Stimulated activated CD8-positive, alpha-beta memory T cell treated with anti-CD3 and anti-CD28 coated beads, Interleukin-2, amount 100 ng/mL, for 1 hour (primary cell): ENCODE measurements around the gene GJB2.

Experiments used
- DNase-seq, 2 donors: peaks; one replicate each; pipeline ENCODE4 v3.0.0-alpha.2; 2020; ENCODE audit warnings: low read depth in 2 of 2

The GJB2 gene

DNA sequence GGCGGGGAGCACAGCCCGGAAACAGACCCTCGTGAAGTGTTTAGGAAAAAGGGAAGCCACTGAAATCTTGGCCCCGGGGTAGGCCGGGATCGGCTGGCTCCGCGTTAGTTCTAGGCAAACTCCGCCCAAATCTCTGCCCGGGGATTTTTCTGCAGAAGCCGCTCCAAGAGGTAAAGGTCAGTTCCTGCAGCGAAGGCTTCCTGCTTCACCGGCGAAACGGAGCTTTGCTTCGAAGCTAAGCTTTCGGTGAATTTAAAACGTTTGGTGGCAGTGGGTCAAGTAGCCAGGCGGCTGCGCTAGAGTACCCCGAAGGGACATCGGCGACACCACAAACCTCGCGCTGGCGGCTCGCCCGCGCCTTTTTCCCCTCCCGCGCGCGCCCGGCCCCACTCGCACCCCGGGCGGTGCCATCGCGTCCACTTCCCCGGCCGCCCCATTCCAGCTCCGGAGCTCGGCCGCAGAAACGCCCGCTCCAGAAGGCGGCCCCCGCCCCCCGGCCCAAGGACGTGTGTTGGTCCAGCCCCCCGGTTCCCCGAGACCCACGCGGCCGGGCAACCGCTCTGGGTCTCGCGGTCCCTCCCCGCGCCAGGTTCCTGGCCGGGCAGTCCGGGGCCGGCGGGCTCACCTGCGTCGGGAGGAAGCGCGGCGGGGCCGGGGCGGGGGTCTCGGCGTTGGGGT, 441 bp downstream of the GJB2 start:
- no peak for DNase-seq

- no peak for DNase-seq
Observed at GRCh38 chr13:20191311-20192157, 1.2 kb downstream of the GJB2 start.

GRCh38 chr13:20190481-20191310, 2.0 kb downstream of the GJB2 start:
- no peak for DNase-seq

DNA sequence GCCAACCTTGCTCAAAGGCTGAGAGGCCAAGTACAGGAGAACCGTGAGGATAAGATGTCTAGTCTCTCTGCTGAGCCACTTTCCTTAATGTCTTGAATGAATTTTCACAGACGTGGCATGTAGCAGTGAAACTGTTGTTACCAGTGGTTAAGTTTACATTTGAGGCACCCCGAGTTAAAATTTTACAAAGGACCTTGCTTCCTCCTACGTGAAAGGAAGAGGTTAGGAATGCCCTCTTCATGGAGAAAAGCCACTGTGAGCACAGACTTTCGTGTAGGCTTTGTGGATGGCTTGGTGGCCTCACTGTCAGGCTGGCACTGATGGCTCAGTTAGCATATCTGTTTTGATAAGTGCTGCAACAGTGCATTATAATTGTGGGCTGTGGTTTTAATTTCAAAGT, 2.7 kb downstream of the GJB2 start:
- no peak for DNase-seq

DNA sequence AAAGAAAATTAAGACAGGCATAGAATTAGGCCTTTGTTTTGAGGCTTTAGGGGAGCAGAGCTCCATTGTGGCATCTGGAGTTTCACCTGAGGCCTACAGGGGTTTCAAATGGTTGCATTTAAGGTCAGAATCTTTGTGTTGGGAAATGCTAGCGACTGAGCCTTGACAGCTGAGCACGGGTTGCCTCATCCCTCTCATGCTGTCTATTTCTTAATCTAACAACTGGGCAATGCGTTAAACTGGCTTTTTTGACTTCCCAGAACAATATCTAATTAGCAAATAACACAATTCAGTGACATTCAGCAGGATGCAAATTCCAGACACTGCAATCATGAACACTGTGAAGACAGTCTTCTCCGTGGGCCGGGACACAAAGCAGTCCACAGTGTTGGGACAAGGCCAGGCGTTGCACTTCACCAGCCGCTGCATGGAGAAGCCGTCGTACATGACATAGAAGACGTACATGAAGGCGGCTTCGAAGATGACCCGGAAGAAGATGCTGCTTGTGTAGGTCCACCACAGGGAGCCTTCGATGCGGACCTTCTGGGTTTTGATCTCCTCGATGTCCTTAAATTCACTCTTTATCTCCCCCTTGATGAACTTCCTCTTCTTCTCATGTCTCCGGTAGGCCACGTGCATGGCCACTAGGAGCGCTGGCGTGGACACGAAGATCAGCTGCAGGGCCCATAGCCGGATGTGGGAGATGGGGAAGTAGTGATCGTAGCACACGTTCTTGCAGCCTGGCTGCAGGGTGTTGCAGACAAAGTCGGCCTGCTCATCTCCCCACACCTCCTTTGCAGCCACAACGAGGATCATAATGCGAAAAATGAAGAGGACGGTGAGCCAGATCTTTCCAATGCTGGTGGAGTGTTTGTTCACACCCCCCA, 3.8 kb downstream of the GJB2 start:
- no peak for DNase-seq

- no peak for DNase-seq
Observed at GRCh38 chr13:20186771-20187170, 6.0 kb downstream of the GJB2 start.

GRCh38 chr13:20185366-20186056, 7.2 kb downstream of the GJB2 start:
- no peak for DNase-seq

DNA sequence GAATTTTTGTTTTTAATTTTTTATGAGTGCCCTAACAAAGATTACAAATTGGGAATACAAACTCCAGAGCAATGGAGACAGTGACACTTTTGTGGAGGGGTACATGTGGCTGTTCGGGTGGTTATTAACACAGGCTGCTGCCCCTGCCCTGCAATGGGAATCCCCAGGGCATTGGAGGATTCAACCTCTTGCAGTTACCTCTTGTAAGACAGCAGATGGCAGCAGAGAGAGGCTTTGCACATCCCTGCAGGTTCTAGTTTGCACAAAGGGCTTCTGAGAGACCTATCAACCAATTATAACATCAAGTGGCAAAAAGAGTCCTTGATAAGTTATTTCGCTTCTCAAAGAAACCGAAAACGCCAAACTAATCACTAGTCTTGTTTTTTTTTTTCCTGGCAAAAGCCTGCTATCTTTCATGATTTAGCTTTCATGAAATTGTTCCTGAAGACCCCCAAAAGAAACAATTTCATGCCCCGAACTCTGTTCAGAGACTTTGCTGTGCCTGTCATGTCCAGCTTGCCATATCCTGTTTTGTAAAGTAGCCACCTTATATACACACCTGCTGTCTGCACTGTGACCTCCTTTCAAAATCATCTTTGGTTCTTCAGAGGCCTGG, 10.4 kb downstream of the GJB2 start:
- peak in 1 of 2 donors; percentile 21 for DNase-seq

DNA sequence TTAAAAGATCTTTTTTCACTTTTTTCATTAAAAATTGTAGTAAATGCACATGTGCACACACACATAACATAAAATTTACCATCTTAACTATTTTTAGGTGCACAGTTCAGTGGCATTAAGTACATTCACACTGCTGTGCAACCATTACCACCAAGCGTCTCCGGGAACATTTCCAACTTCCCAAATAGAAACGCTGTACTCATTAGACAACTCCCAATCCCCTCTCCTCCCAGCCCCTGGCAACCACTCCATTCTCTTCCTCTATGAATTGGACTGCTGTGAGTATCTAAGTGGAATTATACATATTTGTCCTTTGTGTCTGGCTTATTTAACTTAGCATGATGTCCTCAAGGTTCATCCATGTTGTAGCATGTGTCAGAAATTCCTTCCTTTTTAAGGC, 11.6 kb downstream of the GJB2 start:
- no peak for DNase-seq

DNA sequence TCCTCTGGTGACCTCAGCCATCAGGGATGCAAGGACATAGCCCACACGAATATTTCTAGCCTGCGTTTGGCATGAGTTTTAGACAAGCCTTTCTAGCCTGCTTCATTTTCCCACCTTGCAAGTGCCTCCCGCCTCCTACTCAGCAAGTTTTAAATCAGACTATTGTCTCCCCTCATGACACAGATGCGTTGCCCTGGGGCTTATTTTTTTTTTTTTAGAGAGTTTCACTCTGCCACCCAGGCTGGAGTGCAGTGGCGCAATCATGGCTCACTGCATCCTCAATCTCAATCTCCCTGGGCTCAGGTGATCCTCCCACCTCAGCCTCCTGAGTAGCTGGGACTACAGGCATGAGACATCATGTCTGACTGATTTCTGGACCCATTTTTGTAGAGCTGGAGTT, 14.6 kb downstream of the GJB2 start:
- DNase-seq = no peak

DNA sequence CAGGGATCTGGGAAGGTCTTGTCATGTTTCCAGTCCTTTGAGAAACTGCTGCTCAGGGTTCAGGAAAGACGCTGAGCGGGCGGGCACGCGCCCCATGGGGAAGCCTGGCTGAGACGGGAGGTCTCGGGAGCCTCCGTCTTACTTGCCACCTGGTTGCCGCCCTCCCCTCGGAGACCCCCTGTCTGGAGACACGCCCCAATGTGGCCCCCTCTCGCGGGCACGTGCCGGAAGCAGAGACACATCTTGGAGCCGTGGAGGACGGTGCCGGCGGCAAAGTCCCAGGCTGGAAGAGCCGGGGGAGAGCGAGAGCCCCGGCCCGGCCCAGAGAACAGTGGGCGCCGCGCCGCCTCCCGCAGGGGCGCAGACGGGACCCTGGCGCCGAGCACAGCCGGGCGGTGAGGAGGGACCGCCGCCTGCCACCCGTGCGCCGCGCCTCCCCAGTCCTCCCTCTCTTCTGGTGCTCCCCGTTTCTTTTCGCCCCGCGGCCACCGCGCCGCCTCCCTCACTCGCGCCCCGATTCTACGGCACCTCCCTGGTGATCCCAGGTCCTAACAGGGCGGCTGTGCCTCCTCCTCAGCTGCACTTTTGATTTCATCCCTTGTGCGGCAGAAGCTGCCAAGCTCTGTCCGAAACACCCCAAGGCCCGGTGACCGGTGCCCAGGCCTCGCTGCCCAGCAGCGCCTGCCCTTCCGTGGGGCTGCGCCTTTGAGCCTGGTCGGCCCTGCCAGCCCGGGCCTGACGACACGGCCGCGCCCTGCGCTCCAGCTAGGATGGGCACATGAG, 15.5 kb downstream of the GJB2 start:
- no peak for DNase-seq

GRCh38 chr13:20175907-20176652, 16.7 kb downstream of the GJB2 start:
- no peak for DNase-seq

DNA sequence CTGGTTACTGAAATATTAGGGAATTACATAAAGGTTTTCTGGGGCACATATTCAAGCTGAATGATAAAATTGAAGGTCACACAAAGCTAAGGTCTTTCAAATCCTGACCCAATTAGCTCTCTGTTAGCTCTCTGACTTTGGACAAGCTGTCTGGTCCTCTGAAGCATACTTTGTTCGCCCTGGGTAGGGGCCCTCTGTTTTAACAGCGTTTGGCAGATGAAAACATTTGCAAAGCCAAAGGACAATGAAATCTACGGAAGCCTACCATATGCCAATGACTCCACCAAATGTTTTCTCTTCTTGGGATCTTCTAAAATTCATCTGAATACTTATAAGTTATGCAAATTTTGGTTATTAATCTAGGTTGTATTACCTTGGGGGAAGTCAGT, 17.3 kb downstream of the GJB2 start:
- no peak for DNase-seq

DNA sequence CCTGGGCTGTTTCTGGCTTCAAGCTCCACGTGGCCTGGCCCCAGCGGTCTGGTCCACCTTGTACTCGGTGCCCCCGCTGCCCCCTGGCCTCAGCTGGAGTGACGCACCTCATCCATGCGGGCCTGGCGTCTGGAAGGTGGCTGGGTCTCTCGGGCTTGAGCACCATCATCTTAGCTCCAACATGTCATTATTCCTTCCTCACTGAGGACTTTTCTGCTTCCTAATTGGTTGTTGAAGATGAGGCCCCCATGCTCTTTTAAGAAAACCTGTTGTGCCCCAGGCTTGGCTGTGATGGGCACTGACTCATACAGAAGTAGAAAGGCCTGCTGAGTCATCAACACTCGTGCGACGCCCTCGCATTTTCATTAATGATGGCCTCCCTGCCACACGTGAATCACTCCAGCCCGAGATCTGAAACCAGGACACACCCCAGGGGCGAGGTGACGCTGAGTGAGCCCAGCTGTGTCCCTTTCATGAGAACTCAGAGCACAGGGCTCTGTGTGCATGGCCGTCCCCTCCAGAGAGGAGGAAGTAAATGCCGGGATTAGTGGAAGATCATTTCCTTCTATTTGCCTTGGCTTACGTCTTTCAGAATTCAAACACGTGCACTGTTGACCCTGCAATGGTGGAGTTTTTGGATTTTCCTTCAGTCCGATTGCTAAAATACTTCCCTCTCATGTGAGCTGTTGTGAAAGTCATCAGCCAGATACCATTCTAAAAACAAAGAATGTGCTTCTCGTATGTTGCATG, 17.9 kb downstream of the GJB2 start:
- peak; percentile 29 to 30 for DNase-seq

DNA sequence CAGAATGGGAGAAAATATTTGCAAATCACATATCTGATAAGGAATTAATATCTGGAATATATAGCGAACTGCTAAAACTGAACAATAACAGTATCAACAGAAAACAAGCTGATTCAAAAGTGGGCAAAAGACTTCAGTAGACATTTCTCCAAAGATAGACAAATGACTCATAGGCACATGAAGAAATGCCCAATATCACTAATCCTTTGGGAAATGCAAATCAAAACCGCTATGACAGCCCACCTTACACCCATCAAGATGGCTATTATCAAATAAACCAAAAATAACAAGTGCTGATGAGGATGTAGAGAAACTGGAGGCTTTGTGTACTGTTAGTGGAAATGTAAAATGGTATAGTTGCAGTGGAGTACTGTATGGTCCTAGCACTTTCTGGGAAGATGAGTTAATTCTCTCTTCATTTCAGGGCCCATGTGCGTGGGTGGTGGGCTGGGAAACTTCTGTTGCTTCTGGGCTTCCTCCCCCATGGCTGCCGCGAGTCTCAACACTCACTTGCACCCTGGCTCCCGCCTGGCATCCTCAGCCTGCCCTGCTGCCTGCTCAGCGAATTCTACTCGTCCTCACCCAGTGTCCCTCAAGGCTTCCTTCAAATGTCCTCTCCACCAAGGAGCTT, 19.5 kb downstream of the GJB2 start:
- no peak for DNase-seq

DNA sequence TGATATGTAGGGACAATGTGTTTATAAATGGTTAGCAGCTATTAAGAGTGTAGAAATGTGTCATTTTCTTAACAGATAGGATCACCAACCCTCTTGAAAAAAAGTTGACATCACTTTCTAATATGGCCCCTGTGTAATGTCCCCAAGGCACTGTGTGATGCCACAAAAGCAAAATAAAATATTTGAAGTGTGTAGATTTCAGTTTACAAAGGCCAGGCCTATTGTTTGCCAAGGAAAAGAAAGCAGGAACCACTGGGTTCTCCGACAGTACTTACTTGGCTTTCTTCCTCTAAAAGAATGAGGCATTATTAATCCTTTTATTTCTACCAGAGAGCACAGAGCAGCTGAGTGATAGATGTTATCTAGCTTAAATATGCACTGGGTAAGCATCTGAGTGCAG, 21.4 kb downstream of the GJB2 start:
- no peak for DNase-seq

GRCh38 chr13:20170921-20171320, 21.8 kb downstream of the GJB2 start:
- DNase-seq = no peak

- DNase-seq = no peak
Observed at GRCh38 chr13:20168396-20168795, 24.3 kb downstream of the GJB2 start.
